Left lobe of liver (tissue), 1 donor: Measurements from ENCODE around the gene ZNF350. TPM values are rescaled to one million over a fixed set of nuclear protein-coding genes. Genes with fewer than 3 reads are reported as not detected.

Source experiments
- total RNA-seq: library from RNA; stranded (reverse); gene quantifications from one replicate; pipeline ENCODE4 v1.2.1, GENCODE V29; 2021
- donor health status: DM: no; HTN: yes; CAD: no.

The ZNF350 gene
- total RNA-seq, 1 donor from 2014 or later, result 2.7 TPM

Other genes with a start within 250 kb of the ZNF350 start
- 1.4 TPM for gene FPR1, start 235.0 kb downstream of the ZNF350 start, total RNA-seq
- 0.73 TPM for gene FPR2, start 225.7 kb downstream of the ZNF350 start, total RNA-seq
- gene FPR3, start 191.7 kb downstream of the ZNF350 start, total RNA-seq, result 1.6 TPM
- gene ZNF577, start 98.9 kb downstream of the ZNF350 start, total RNA-seq, result 5.9 TPM
- gene ZNF649, start 81.8 kb downstream of the ZNF350 start, total RNA-seq, result 2.7 TPM
- gene ZNF613, start 59.4 kb downstream of the ZNF350 start, total RNA-seq, result 1.5 TPM
- 4.4 TPM for gene ZNF615, start 21.4 kb upstream of the ZNF350 start, total RNA-seq
- gene ZNF614, start 41.5 kb upstream of the ZNF350 start, total RNA-seq, result 0.96 TPM
- 3.0 TPM for gene ZNF432, start 62.0 kb upstream of the ZNF350 start, total RNA-seq
- 5.5 TPM for gene ZNF841, start 108.9 kb upstream of the ZNF350 start, total RNA-seq
- gene ZNF616, start 153.1 kb upstream of the ZNF350 start, total RNA-seq, result 3.9 TPM
- 2.6 TPM for gene ZNF836, start 184.8 kb upstream of the ZNF350 start, total RNA-seq
- gene PPP2R1A, start 203.2 kb upstream of the ZNF350 start, total RNA-seq, result 68.4 TPM